Thoracic aorta (tissue), 2 donors: Measurements from ENCODE around the gene ZNF544. TPM values are rescaled to one million over a fixed set of nuclear protein-coding genes. Genes with fewer than 3 reads are reported as not detected.

Source experiments
- ATAC-seq: fragments of 150-250 bp; one replicate; pipeline ENCODE4 v1.8.0; 2017; ENCODE audit warnings: low read depth; ENCODE audit not compliant: insufficient number of reproducible peaks, low FRiP score
- DNase-seq: peaks from one replicate; pipeline ENCODE4 v3.0.0-alpha.2; 2020; ENCODE audit warnings: low spot score
- H3K27ac ChIP-seq, 2 donors: fragments of 200-600 bp; sonication (generic); 1 replicate in 1 of 2; 2 replicates in 1 of 2; pipeline ENCODE4 v1.5.1; 2016; ENCODE audit warnings: mild to moderate bottlenecking in 2 of 2, moderate library complexity in 2 of 2
- H3K27me3 ChIP-seq: fragments of 200-600 bp; sonication (generic); replicated peaks from 2 replicates; pipeline ENCODE4 v1.6.0; 2016; ENCODE audit warnings: mild to moderate bottlenecking; ENCODE audit not compliant: insufficient read depth
- H3K36me3 ChIP-seq: fragments of 200-600 bp; sonication (generic); one replicate; pipeline ENCODE4 v1.5.1; 2016
- H3K4me1 ChIP-seq, 2 donors: fragments of 200-600 bp; sonication (generic); 1 replicate in 1 of 2; 2 replicates in 1 of 2; pipeline versions ENCODE4 v1.5.1 to v1.6.0; 2016; ENCODE audit warnings: low read depth in 2 of 2, mild to moderate bottlenecking in 1 of 2; ENCODE audit not compliant: control insufficient read depth in 1 of 2
- H3K4me3 ChIP-seq: fragments of 200-600 bp; sonication (generic); 2 replicates; pipeline ENCODE4 v1.5.1; 2016; ENCODE audit warnings: mild to moderate bottlenecking
- H3K9me3 ChIP-seq: fragments of 200-600 bp; sonication (generic); 2 replicates; pipeline ENCODE4 v1.5.1; 2016
- total RNA-seq, 2 donors: library from RNA; depleted of rRNA; stranded (reverse); fragments of >200 nt; gene quantifications; one replicate each; pipeline versions ENCODE4 v1.1.0 to v1.2.3, GENCODE V29; 2016
- TF ChIP-seq, protein P1 (sequence below): fragments of 200-600 bp; sonication (generic); IDR thresholded peaks from one replicate; pipeline ENCODE4 v1.5.1; 2019; ENCODE audit warnings: antibody characterized with exemption

ZNF544 gene
- total RNA-seq, 2 donors from 2014 or later: 23.8 to 25.6 TPM

DNA sequence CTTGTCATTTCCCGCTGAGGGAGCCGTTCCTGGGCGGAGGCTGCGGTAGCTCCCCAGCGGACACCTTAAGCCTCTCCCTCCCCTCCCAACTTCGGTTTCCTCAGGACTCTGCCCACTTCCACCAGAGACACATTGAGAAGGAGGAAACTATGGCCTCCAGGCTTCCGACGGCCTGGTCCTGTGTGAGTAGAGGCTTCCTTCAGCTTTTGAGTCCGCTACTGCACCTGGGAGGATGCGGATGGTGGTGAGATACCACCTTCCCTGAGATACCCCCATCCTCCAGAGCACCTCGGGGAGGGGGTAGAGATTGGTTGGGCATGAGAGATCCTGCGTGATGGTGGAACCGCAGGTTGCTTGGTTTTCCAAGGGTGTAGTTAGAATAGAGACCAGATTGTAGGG, 44.9 kb upstream of the ZNF544 start:
- peaks cover 36% of the 10 kb centered on the region for H3K36me3 ChIP-seq
- H3K27ac ChIP-seq: peak overlapping the region; percentile 90 to 95
- peaks cover 84% of the 10 kb centered on the region for H3K9me3 ChIP-seq
- H3K4me3 ChIP-seq: peak overlapping the region; percentile 83
- H3K4me1 ChIP-seq: no peaks in the 10 kb centered on the region
- TF ChIP-seq, protein P1, sequence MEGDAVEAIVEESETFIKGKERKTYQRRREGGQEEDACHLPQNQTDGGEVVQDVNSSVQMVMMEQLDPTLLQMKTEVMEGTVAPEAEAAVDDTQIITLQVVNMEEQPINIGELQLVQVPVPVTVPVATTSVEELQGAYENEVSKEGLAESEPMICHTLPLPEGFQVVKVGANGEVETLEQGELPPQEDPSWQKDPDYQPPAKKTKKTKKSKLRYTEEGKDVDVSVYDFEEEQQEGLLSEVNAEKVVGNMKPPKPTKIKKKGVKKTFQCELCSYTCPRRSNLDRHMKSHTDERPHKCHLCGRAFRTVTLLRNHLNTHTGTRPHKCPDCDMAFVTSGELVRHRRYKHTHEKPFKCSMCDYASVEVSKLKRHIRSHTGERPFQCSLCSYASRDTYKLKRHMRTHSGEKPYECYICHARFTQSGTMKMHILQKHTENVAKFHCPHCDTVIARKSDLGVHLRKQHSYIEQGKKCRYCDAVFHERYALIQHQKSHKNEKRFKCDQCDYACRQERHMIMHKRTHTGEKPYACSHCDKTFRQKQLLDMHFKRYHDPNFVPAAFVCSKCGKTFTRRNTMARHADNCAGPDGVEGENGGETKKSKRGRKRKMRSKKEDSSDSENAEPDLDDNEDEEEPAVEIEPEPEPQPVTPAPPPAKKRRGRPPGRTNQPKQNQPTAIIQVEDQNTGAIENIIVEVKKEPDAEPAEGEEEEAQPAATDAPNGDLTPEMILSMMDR: no peak
- no peaks in the 10 kb centered on the region for H3K27me3 ChIP-seq
- DNase-seq (no peak), ATAC-seq (no peak)

DNA sequence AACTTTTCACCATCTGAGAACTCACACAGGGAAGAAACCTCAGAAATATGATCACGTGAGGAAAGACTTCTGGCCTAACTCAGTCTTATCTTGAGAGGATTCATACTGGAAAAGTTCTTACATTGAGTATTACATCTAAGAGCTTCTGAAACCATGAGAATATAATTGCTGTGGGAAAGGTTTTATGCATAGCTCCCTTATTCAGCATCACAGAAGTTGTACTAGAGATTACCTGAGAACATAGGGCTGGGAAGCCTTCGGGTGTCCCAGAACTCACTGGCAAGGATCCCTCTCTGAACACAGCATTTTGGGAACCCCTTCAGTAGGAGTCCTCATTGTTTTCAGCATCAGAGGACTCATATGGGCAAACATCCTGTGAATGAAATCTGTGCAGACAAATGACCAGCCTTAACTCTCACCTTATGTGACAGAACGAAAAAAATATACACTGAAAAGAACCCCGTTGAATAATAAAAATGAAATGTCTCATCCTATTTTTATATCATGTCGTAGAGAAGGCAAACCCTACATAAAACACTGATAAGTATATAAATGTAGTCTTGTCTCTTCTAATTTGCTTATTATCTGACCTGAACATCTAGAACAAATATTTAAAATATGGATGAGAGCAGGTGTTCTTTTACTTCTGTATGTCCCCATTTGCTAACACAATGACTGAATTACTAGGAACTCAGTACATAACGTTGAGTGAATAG, 31.7 kb upstream of the ZNF544 start:
- Histone ChIP-seq H3K9me3 (peaks cover 98% of the 10 kb centered on the region), H3K36me3 (peaks cover 77% of the 10 kb centered on the region), H3K27me3 (no peaks in the 10 kb centered on the region), H3K4me1 (no peaks in the 10 kb centered on the region), H3K27ac (no peak overlapping the region), H3K4me3 (no peak overlapping the region)
- ATAC-seq: no peak
- DNase-seq: no peak
- TF ChIP-seq, protein P1: no peak

DNA sequence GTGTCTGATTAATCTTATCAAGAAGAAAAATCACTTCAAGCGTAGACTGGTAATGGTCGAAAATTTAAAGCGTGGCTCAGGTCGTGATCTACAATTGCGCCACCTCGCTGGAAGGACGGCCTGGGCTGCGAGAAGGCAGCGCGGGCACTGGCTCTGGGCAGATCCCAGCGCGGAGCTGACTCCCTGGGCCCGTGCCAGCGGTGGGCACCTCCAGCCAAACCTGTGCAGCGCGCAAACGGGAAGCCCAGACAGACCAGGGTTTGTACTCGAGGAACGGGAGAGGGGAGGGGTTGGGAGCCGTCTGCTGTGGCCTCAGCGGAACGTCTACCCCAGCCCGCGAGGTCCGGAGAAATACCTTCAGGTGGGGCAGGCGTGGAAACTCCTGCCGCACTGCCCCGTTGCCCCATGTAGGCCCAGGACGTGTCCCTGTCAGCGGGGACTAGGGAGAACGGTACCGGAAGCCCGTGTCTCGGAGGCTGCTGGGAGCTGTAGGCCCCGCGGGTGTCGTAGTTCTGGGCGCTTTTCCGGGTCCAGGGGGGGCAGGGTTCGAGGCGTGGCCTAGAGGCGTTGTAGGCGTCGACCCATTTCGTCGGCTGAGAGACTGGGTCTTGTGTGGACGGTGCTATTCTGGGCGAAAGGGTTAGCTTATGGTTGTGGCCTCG, 24.8 kb upstream of the ZNF544 start:
- no peak overlapping the region for H3K27ac ChIP-seq
- no peaks in the 10 kb centered on the region for H3K27me3 ChIP-seq
- peaks cover 98% of the 10 kb centered on the region for H3K9me3 ChIP-seq
- H3K4me3 ChIP-seq: no peak overlapping the region
- no peaks in the 10 kb centered on the region for H3K4me1 ChIP-seq
- peaks cover 68% of the 10 kb centered on the region for H3K36me3 ChIP-seq
- no peak for DNase-seq
- TF ChIP-seq, protein P1: no peak
- no peak for ATAC-seq

DNA sequence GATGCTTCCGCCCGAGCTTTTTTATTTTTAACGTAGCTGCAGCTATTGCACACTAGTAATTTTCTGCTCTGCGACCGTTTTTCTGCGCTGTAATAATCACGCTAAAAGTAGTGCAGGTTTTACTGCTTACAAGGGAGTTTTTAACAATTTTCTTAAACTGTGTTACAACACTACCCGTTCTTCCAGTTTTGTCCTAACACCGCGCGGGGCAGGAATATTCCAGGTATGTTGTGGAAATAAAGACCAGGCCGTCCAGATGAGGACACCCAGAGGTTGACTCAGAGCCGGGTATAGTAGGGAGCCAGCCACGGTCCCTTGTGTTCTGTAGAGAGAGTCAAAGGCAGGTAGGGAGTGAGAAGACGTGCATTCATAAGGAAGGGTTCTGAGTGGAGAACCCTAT, 24.1 kb upstream of the ZNF544 start:
- TF ChIP-seq, protein P1: no peak
- H3K36me3 ChIP-seq: peaks cover 74% of the 10 kb centered on the region
- no peaks in the 10 kb centered on the region for H3K4me1 ChIP-seq
- no peak overlapping the region for H3K27ac ChIP-seq
- no peak overlapping the region for H3K4me3 ChIP-seq
- ATAC-seq (no peak), DNase-seq (no peak)
- peaks cover 98% of the 10 kb centered on the region for H3K9me3 ChIP-seq
- no peaks in the 10 kb centered on the region for H3K27me3 ChIP-seq

DNA sequence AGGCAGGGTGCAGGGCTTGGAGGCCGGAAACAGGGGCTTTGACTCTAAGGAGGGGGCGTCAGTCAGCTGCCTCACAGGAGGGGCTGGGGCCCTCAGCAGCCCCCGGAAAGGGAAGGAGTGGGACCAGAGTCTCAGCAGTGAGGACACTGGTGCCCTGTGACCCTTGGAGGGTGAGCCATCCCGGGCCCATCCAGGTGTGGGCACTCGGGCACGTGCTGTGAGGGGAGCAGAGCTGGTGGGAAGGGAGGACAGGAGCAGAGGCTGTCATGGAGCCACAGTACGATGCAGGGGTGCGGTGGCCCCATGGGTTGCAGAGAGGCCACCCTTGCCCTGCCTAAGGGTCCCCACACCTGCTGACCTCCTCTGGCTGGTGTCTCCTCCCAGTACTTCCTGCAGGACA, 19.1 kb upstream of the ZNF544 start:
- ATAC-seq: no peak
- H3K4me3 ChIP-seq: no peak overlapping the region

More for the DNA sequence above, 19.1 kb upstream of the ZNF544 start:
- no peak overlapping the region for H3K27ac ChIP-seq
- DNase-seq: no peak
- H3K36me3 ChIP-seq: peaks cover 83% of the 10 kb centered on the region
- no peaks in the 10 kb centered on the region for H3K4me1 ChIP-seq
- TF ChIP-seq, protein P1: no peak
- H3K9me3 ChIP-seq: peaks cover 100% of the 10 kb centered on the region
- H3K27me3 ChIP-seq: no peaks in the 10 kb centered on the region
